MG63 (cell line): ENCODE data around the gene RPA3. TPM values are rescaled to one million over a fixed set of nuclear protein-coding genes. Genes with fewer than 3 reads are reported as not detected.

Experiments
- DNase-seq: peaks from one replicate; pipeline ENCODE4 v3.0.0-alpha.2; 2020
- H3K27me3 ChIP-seq: fragments of 250-450 bp; sonication (Bioruptor Pico); 2 replicates; pipeline ENCODE4 v1.5.1; 2020; ENCODE audit warnings: mild to moderate bottlenecking, moderate library complexity
- H3K36me3 ChIP-seq: fragments of 250-450 bp; sonication (Bioruptor Pico); 2 replicates; pipeline ENCODE4 v1.5.1; 2020; ENCODE audit warnings: mild to moderate bottlenecking, moderate library complexity
- H3K4me3 ChIP-seq: fragments of 250-450 bp; sonication (Bioruptor Pico); 2 replicates; pipeline ENCODE4 v1.5.1; 2020; ENCODE audit warnings: mild to moderate bottlenecking, moderate library complexity
- H3K9me3 ChIP-seq: fragments of 250-450 bp; sonication (Bioruptor Pico); 2 replicates; pipeline ENCODE4 v1.5.1; 2020; ENCODE audit warnings: mild to moderate bottlenecking, moderate library complexity
- total RNA-seq: library from RNA; depleted of rRNA; stranded (reverse); fragments of >200 nt; shearing (Covaris generic); gene quantifications from 2 replicates; pipeline ENCODE4 v1.2.3, GENCODE V29; 2014; ENCODE audit warnings: low replicate concordance

Gene RPA3
- total RNA-seq, 1 experiment from 2014 or later: 81.5 TPM

DNA sequence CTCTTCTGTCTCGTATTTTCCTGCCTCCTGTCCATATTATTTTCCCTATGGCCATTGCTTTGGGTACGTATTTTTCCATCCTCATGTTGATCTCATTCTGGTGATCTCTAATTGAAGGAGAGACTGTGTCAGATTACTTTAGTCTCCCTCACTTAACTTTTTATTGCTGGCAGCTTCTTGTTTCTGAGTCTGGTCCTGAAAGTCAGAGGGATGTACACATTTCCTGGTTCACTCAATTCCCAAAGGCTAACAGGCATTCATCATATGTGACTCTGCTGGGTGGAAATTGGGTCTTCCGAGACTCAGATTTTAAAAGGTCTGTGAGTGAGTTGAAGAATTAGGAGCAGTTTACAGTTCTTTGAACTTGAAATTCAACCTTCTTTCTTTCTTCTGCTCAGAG is 66.9 kb downstream of the RPA3 start:
- Histone ChIP-seq H3K27me3 (no peaks in the 10 kb centered on the region), H3K4me3 (no peak overlapping the region), H3K36me3 (no peaks in the 10 kb centered on the region), H3K9me3 (no peaks in the 10 kb centered on the region)
- no peak for DNase-seq

DNA sequence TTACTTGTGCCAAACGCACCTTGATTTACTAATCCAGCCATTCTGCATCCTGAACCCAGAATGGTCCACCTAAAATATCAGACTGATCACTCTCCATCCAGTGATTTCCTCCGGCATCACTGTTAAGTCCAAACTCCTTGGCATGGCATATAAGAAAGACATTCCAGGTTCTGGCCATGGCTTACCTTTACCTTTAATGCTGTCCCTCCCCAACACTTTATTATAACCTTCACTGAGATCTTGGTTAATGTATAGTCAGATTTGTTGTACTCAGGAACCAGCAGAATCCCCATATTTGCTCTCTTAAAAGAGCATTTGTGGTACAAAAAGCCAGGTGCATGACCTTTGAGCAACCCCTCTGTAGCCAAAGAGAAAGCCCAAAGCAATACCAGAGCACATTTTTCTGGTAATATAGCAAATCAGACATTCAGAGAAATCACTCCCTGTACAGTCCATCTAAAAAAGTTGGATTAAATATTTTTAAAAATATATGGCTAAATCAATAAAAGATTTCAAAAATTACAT is 67.7 kb downstream of the RPA3 start:
- H3K9me3 ChIP-seq: no peaks in the 10 kb centered on the region
- no peaks in the 10 kb centered on the region for H3K36me3 ChIP-seq
- DNase-seq: no peak
- H3K4me3 ChIP-seq: no peak overlapping the region
- H3K27me3 ChIP-seq: no peaks in the 10 kb centered on the region

- H3K4me3 ChIP-seq: no peak overlapping the region
- no peak for DNase-seq
- no peaks in the 10 kb centered on the region for H3K27me3 ChIP-seq
- no peaks in the 10 kb centered on the region for H3K36me3 ChIP-seq
- H3K9me3 ChIP-seq: no peaks in the 10 kb centered on the region
Measured at GRCh38 chr7:7647495-7648036, 70.8 kb downstream of the RPA3 start.

GRCh38 chr7:7642081-7642480 is 76.3 kb downstream of the RPA3 start:
- Histone ChIP-seq H3K36me3 (0 out of 2 replicates have a peak, but pooled peaks cover 4% of the 10 kb centered on the region), H3K27me3 (no peaks in the 10 kb centered on the region), H3K4me3 (no peak overlapping the region), H3K9me3 (no peaks in the 10 kb centered on the region)
- no peak for DNase-seq

- peak; percentile 4 for DNase-seq
- H3K36me3 ChIP-seq: 0 out of 2 replicates have a peak, but pooled peaks cover 4% of the 10 kb centered on the region
- H3K9me3 ChIP-seq: no peaks in the 10 kb centered on the region
- H3K4me3 ChIP-seq: peak overlapping the region; percentile 91
- no peaks in the 10 kb centered on the region for H3K27me3 ChIP-seq
Measured at GRCh38 chr7:7641129-7641663, 77.2 kb downstream of the RPA3 start.

DNA sequence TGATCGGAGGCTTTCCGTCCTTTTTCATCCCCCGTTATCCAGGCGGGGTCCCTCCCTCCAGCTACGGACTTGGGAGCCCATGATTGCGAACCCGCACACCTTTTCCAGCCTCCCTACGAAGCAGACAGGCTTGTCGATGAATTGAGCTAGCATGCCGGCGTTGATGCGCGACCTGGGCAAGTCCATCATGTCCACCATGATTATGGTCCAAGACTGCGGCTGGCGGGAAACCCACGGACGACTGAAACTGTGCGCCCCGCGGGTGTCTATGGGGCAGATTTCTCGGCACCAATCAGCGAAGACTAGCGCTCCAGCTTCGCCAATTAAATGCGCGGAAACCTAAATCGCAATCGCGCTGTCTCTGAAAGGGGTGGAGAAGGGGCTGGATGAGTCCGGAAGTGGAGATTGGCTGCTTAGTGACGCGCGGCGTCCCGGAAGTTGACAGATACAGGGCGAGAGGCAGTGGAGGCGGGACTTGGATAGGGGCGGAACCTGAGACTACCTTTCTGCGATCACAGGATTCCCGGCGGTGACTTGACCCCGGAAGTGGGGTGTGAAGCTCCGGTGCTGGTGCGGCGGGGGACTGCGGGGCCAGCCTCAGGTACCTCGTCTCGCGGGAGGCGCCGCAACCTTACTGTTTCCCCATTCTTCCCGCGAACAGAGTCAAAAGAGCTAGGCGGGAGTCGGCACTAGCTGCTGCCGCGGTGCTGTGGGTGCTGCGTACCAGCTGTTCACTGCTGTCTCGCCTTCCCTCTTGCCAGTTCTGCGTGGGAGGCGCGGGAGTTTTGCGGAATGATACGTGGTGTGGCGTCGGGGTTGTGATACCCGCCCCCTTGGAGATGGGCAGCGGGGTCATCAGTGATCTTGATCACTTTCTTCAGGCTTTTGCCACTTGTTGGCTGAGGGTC is 77.9 kb downstream of the RPA3 start, which contains the start of gene UMAD1:
Gene UMAD1 (plus strand): TSS at position 532 of the 908 bp plus-strand sequence. CDS start 32,620 bp downstream, outside the sequence.
- 0 out of 2 replicates have a peak, but pooled peaks cover 4% of the 10 kb centered on the region for H3K36me3 ChIP-seq
- no peaks in the 10 kb centered on the region for H3K27me3 ChIP-seq
- DNase-seq: peak; percentile 98
- H3K4me3 ChIP-seq: peak within 1 kb of the TSS; percentile 91
- H3K9me3 ChIP-seq: no peaks in the 10 kb centered on the region

- no peak for DNase-seq
- H3K9me3 ChIP-seq: no peaks in the 10 kb centered on the region
- H3K27me3 ChIP-seq: no peaks in the 10 kb centered on the region
- H3K36me3 ChIP-seq: 0 out of 2 replicates have a peak, but pooled peaks cover 4% of the 10 kb centered on the region
- H3K4me3 ChIP-seq: peak overlapping the region; percentile 91
Measured at GRCh38 chr7:7639847-7640220, 78.6 kb downstream of the RPA3 start.

DNA sequence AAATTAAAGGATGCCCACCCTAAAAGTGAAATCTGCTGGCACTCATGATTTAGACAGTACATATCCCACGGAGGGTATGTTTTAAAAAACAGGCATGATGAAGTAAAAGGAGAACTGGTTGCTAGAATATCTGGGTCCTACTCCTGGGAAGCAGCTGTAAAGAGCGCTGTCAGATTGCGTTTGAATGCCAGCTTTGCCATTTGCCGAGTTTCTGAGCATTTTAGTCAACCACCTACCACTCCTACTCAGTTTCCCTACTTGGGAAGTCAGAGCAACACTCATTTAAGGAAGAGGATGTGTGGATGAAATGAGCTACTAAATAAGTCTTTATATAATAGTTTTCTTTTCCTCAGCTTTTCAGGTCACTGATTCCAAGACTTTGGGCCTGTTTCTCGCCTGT is 79.0 kb downstream of the RPA3 start:
- no peaks in the 10 kb centered on the region for H3K27me3 ChIP-seq
- H3K36me3 ChIP-seq: 0 out of 2 replicates have a peak, but pooled peaks cover 4% of the 10 kb centered on the region
- H3K9me3 ChIP-seq: no peaks in the 10 kb centered on the region
- peak overlapping the region; percentile 91 for H3K4me3 ChIP-seq
- DNase-seq: no peak

DNA sequence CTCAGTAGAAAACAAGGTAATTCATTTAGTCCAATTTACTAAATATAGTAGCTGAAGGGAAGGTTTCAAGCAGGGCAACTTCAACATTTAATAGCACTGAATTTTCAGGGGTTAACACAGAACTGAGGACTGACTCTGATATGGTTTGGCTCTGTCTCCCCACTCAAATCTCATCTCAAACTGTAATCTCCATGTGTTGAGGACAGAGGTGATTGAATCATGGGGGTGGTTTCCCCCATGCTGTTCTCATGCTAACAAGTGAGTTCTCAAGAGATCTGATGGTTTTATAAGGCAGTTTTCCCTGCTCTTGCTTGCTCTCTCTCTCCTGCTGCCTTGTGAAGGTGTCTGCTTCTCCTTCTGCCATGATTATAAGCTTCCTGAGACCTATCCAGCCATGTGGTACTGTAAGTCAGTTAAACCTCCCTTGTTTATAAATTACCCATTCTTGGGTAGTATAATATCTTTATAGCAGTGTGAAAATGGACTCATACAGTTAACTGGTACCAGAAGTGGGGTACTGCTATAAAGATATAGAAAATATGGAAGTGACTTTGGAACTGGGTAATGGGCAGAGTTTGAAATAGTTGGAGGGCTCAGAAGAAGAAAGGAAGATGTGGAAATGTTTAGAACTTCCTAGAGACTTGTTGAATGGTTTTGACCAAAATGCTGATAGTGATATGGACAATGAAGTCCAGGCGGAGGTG is 87.6 kb downstream of the RPA3 start:
- no peak overlapping the region for H3K4me3 ChIP-seq
- peaks cover 3% of the 10 kb centered on the region; the same call in 1 of the 2 replicates for H3K9me3 ChIP-seq
- no peaks in the 10 kb centered on the region for H3K36me3 ChIP-seq
- no peak for DNase-seq
- no peaks in the 10 kb centered on the region for H3K27me3 ChIP-seq

DNA sequence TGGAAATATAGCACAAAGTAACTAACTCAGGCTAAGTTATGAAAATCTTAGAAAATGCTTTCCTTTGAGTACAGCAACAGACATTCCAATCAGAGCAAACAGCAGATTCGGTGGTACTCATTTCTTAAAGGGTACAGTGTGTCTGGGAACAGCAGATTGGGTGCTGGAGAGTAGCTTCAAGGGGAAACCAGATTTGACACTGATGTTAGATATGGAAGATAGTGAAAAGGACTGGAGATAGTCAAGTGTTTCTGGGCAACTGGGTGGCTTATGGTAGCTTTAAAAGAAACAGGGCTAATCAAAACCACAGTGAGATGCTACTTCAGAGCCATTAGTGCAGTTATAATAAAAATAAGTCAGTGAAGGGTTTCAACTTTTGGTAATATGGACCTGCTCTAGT is 89.9 kb downstream of the RPA3 start:
- Histone ChIP-seq H3K4me3 (no peak overlapping the region), H3K9me3 (peaks cover 3% of the 10 kb centered on the region; the same call in 1 of the 2 replicates), H3K27me3 (no peaks in the 10 kb centered on the region), H3K36me3 (no peaks in the 10 kb centered on the region)
- DNase-seq: no peak

DNA sequence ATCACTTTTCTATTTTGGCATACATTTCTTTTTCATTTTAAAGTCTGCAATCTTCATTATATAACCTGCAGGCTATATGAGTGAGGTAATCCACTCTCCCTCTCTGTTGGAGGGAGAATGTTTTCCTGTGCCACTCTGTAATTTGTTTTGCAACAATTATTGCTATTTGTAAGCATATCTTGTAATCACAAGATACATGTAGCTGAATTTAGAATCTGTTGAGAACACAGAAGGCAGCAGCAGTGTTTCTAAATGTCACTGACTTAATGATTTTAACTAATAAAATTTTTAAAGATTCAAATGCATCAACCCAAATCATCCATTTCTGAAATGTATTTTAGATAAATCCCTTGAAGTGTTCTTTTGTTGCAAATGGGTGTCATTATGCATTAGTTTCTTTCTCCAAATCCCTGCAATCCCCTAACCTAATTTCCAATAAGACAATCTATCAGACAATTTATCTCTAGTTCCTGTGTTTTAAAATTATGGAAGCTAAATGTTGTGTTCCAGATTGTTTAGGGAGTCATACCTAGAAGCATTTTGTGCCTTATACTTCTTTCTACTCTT is 97.7 kb downstream of the RPA3 start:
- Histone ChIP-seq H3K9me3 (no peaks in the 10 kb centered on the region), H3K36me3 (no peaks in the 10 kb centered on the region), H3K27me3 (no peaks in the 10 kb centered on the region), H3K4me3 (no peak overlapping the region)
- no peak for DNase-seq

DNA sequence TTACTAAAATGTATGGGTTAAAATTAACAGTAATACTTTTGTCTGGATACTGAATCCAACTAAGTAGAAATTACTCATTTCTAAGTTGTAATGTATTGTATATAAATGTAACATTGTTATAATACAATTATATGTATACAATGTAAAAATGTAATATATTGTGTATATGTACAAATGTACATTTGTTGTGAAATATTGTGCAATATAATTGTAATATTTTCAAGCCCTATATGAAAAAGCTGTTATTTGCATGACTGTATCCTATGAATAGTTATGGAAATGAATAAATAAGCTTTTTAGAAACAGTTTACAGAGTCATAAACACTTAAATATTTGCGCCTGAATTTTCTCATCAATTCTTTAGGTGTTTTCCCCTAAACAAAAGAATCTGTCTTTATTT is 98.2 kb downstream of the RPA3 start:
- Histone ChIP-seq H3K4me3 (no peak overlapping the region), H3K27me3 (no peaks in the 10 kb centered on the region), H3K9me3 (no peaks in the 10 kb centered on the region), H3K36me3 (no peaks in the 10 kb centered on the region)
- no peak for DNase-seq

GRCh38 chr7:7618410-7618809 is 100.0 kb downstream of the RPA3 start:
- H3K4me3 ChIP-seq: no peak overlapping the region
- DNase-seq: no peak
- H3K9me3 ChIP-seq: no peaks in the 10 kb centered on the region
- no peaks in the 10 kb centered on the region for H3K27me3 ChIP-seq
- no peaks in the 10 kb centered on the region for H3K36me3 ChIP-seq

DNA sequence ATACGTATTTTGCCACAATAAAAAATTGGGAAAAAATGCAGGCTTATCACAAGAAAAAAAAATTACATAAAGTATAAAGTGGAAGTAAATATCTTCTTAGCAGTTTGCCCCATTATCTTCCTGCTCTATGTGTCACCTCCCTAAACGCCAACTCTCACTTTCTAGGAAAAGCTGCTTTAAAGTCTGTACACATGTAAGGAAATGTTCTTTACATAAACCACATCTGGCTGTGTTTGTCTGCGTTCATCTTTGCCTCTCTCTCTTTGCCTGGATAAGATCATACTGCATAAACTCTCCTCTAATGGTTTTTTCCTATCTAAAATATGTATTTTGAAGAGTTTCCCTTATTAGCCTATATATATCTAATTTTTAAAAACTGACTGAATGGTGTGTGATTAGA is 100.9 kb downstream of the RPA3 start:
- Histone ChIP-seq H3K9me3 (no peaks in the 10 kb centered on the region), H3K27me3 (no peaks in the 10 kb centered on the region), H3K36me3 (no peaks in the 10 kb centered on the region), H3K4me3 (no peak overlapping the region)
- DNase-seq: no peak

DNA sequence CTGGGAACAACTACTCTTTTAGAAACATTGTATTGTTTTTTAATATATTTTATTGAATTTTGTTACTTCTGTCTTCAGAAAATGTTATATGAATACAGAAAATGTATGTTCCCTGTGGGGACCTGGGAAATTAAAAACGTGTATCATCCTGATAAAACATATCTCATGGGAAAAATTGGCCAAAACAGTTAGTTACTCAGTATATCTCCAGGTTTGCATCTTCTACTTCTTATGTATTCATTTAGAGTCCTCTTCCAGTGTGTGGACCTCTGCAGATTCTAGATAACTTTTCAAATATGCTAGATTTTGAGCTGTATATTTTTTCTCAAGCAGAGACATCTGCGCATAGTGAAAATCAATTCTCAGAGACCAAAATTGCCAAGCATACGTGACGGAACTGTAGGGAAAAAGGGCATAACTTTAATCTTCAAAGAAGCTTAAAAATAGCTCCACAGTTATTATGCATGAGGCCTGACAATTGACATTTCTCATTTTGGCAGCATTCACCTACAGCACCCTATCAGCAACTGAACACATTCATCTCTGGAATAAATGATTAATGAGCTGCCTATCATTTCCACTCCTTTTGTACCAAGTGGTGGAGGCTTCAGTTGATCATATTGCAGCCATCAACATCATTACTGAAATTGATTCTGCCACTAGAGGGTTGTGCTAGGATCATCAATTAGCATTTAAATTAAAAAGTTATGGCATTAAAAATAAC is 104.2 kb downstream of the RPA3 start:
- Histone ChIP-seq H3K36me3 (no peaks in the 10 kb centered on the region), H3K4me3 (no peak overlapping the region)

GRCh38 chr7:7613210-7613609 is 105.2 kb downstream of the RPA3 start:
- Histone ChIP-seq H3K9me3 (no peaks in the 10 kb centered on the region), H3K4me3 (no peak overlapping the region), H3K36me3 (no peaks in the 10 kb centered on the region), H3K27me3 (no peaks in the 10 kb centered on the region)
- no peak for DNase-seq

More for the DNA sequence above, 104.2 kb downstream of the RPA3 start:
- no peaks in the 10 kb centered on the region for H3K27me3 ChIP-seq
- no peaks in the 10 kb centered on the region for H3K9me3 ChIP-seq
- DNase-seq: no peak
